Measurements from ENCODE around the gene CPT1C. TPM values are rescaled to one million over a fixed set of nuclear protein-coding genes. Genes with fewer than 3 reads are reported as not detected.

CPT1C gene
- total and polyA plus RNA-seq, 2 of the 8 experiments (the other 6 are each of a cell fraction or from before 2014, with no cell fraction given): 79.6 to 91.8 TPM

- TF ChIP-seq SIN3A (conservative IDR thresholded peaks at IDR 0.05 in 1 of 2, IDR thresholded peaks at IDR 0.05 in 1 of 2; ENCODE audit: low read depth in 1 of 2, low read length in 2 of 2) (no peak), SAP30 (IDR thresholded peaks at IDR 0.05; ENCODE audit: insufficient read depth, insufficient replicate concordance, low read length) (no peak)
Measured at GRCh38 chr19:49688531-49689132, 2.3 kb upstream of the CPT1C start (continued).

Data from H1 (cell line).